Smooth muscle cell (in vitro differentiated cells): Measurements from ENCODE around the gene REPIN1. TPM values are rescaled to one million over a fixed set of nuclear protein-coding genes. Genes with fewer than 3 reads are reported as not detected.

Experiments
- DNase-seq: peaks from one replicate; lab custom pipeline; 2025; ENCODE audit not compliant: unreplicated experiment; lab: John Stamatoyannopoulos, UW
- H2AFZ ChIP-seq: fragments of 200-600 bp; sonication (generic); 2 replicates; pipeline ENCODE4 v1.6.0; 2016; ENCODE audit warnings: antibody characterized with exemption, low read depth, mild to moderate bottlenecking
- H3F3A ChIP-seq: fragments of 200-600 bp; sonication (generic); 2 replicates; pipeline ENCODE4 v1.6.0; 2017; ENCODE audit warnings: antibody characterized with exemption, low read depth
- H3K27ac ChIP-seq: fragments of 200-600 bp; sonication (generic); 2 replicates; pipeline ENCODE4 v1.5.1; 2016; ENCODE audit warnings: low read depth, mild to moderate bottlenecking
- H3K27me3 ChIP-seq: fragments of 200-600 bp; sonication (generic); 2 replicates; pipeline ENCODE4 v1.6.1; 2016; ENCODE audit warnings: low read depth, mild to moderate bottlenecking
- H3K36me3 ChIP-seq: fragments of 200-600 bp; sonication (generic); 2 replicates; pipeline ENCODE4 v1.5.1; 2016; ENCODE audit warnings: low read depth
- H3K4me1 ChIP-seq: fragments of 200-600 bp; sonication (generic); 2 replicates; pipeline ENCODE4 v1.5.1; 2016; ENCODE audit warnings: low read depth
- H3K4me2 ChIP-seq: fragments of 200-600 bp; sonication (generic); 2 replicates; pipeline ENCODE4 v1.6.0; 2016; ENCODE audit warnings: mild to moderate bottlenecking
- H3K4me3 ChIP-seq: fragments of 200-600 bp; sonication (generic); 2 replicates; pipeline ENCODE4 v1.5.1; 2016; ENCODE audit warnings: mild to moderate bottlenecking
- H3K79me2 ChIP-seq: fragments of 200-600 bp; sonication (generic); 2 replicates; pipeline ENCODE4 v1.6.0; 2016; ENCODE audit warnings: low read depth, mild to moderate bottlenecking
- H3K9ac ChIP-seq: fragments of 200-600 bp; sonication (generic); 2 replicates; pipeline ENCODE4 v1.6.0; 2016; ENCODE audit warnings: low read depth
- H3K9me3 ChIP-seq: fragments of 200-600 bp; sonication (generic); replicated peaks from 2 replicates; pipeline ENCODE4 v1.5.1; 2016; ENCODE audit warnings: low read depth
- H4K20me1 ChIP-seq: fragments of 200-600 bp; sonication (generic); 2 replicates; pipeline ENCODE4 v1.6.0; 2016; ENCODE audit warnings: low read depth
- CTCF ChIP-seq: fragments of 200-600 bp; sonication (generic); IDR thresholded peaks from 2 replicates; pipeline ENCODE4 v1.5.1; 2017; ENCODE audit warnings: borderline replicate concordance, mild to moderate bottlenecking, antibody characterized with exemption; ENCODE audit not compliant: insufficient read depth, poor library complexity, severe bottlenecking
- WGBS: methylation state at CpG from one replicate; pipeline ENCODE4 v1.1.7; 2016; ENCODE audit warnings: low lambda C conversion rate; 5-methylcytosine and 5-hydroxymethylcytosine counted together
- polyA plus RNA-seq: library from polyadenylated mRNA; unstranded; fragments of >200 nt; fragmentation: Nextera tagmentation; extraction: Ambion mirVana; gene quantifications from 2 replicates; pipeline ENCODE4 v1.2.1, GENCODE V29; 2016
- total RNA-seq: library from RNA; depleted of rRNA; stranded (reverse); fragments of >200 nt; gene quantifications from 2 replicates; pipeline ENCODE4 v1.2.3, GENCODE V29; 2014

The REPIN1 gene
- total and polyA plus RNA-seq, 2 experiments from 2014 or later, result 55.5 to 60.9 TPM

GRCh38 chr7:150338166-150338829 lies 30.3 kb upstream of the REPIN1 start:
- WGBS, result 88% methylated on average over 11 of the region's 11 CpGs
- Histone ChIP-seq H4K20me1 (no peaks in the 10 kb centered on the region), H2AFZ (no peak overlapping the region), H3K36me3 (no peaks in the 10 kb centered on the region), H3K27ac (no peak overlapping the region), H3K9me3 (no peaks in the 10 kb centered on the region), H3F3A (no peaks in the 10 kb centered on the region), H3K9ac (no peak overlapping the region), H3K27me3 (peaks cover 29% of the 10 kb centered on the region), H3K79me2 (no peaks in the 10 kb centered on the region), H3K4me2 (no peak overlapping the region), H3K4me1 (peaks cover 19% of the 10 kb centered on the region), H3K4me3 (no peak overlapping the region)
- no peak for DNase-seq
- no peak for TF ChIP-seq CTCF

- Histone ChIP-seq H3K27ac (no peak overlapping the region), H4K20me1 (no peaks in the 10 kb centered on the region), H3K36me3 (no peaks in the 10 kb centered on the region), H3K4me2 (no peak overlapping the region), H3K4me1 (peaks cover 19% of the 10 kb centered on the region), H3K9me3 (no peaks in the 10 kb centered on the region), H3K9ac (no peak overlapping the region), H3K27me3 (peaks cover 29% of the 10 kb centered on the region), H2AFZ (no peak overlapping the region), H3K4me3 (no peak overlapping the region), H3K79me2 (no peaks in the 10 kb centered on the region), H3F3A (no peaks in the 10 kb centered on the region)
- no peak for DNase-seq
- no peak for TF ChIP-seq CTCF
- WGBS, result 70% methylated on average over 9 of the region's 9 CpGs
Observed at GRCh38 chr7:150339409-150339809, 29.2 kb upstream of the REPIN1 start.

GRCh38 chr7:150340024-150340749 lies 28.4 kb upstream of the REPIN1 start:
- Histone ChIP-seq H4K20me1 (no peaks in the 10 kb centered on the region), H3K36me3 (no peaks in the 10 kb centered on the region), H3K9ac (no peak overlapping the region), H3K79me2 (no peaks in the 10 kb centered on the region), H3K9me3 (no peaks in the 10 kb centered on the region), H3K4me2 (peak overlapping the region; percentile 87), H3K27me3 (peaks cover 29% of the 10 kb centered on the region), H3K4me1 (peaks cover 18% of the 10 kb centered on the region), H3K4me3 (peak overlapping the region; percentile 48), H3F3A (no peaks in the 10 kb centered on the region), H2AFZ (no peak overlapping the region), H3K27ac (no peak overlapping the region)
- no peak for DNase-seq
- WGBS, result 15% methylated on average over 23 of the region's 39 CpGs
- TF ChIP-seq CTCF, result no peak
